GM19035 (cell line): ENCODE measurements around the gene CDH13.

Source experiments
- ATAC-seq: cut with Tn5 transposase; IDR thresholded peaks from one replicate; pipeline ENCODE4 v1.9.1; 2021; ENCODE audit not compliant: unreplicated experiment

The CDH13 gene

GRCh38 chr16:83808573-83809014, 1181.8 kb downstream of the CDH13 start:
- no peak for ATAC-seq

DNA sequence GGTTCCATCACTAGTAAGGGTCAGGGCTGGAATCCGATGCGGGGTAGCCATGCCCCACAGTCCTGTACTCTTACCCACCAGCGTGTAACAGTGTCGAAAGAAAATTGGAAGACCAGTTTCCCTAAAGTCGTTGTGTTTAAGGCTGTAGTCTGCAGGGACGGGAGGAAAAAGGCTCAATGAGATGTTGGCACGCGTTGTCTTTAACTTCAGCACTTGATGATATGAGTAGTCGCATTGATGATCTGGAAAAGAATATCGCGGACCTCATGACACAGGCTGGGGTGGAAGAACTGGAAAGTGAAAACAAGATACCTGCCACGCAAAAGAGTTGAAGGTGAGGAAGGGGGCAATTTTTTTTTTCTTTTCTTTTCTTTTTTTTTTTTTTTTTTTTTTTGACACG, 1182.3 kb downstream of the CDH13 start:
- no peak for ATAC-seq

- ATAC-seq: no peak
These were observed 1184.1 kb downstream of the CDH13 start for GRCh38 chr16:83810901-83811300.

GRCh38 chr16:83813823-83814658, 1187.3 kb downstream of the CDH13 start:
- ATAC-seq: no peak

GRCh38 chr16:83814659-83814985, 1187.9 kb downstream of the CDH13 start:
- no peak for ATAC-seq

- no peak for ATAC-seq
These were observed 1190.3 kb downstream of the CDH13 start for GRCh38 chr16:83817022-83817421.

DNA sequence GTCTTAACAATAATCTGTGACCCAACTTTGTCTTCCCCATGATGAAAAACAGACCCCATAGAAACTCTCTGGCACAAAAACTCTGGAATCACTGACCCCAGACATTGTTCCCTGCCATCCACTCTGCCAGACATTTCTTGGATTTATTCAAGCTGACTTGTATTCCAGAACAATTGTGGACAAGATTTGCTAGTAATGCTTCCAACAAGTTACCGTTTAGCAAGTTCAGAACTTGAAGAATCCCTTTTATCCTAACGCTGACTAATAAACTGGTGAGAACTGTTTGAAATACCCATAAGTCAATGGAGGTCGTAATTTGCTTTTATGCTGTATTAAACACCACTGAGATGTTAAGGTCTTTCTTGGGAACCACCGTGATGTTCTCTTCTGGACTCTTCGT, 1191.5 kb downstream of the CDH13 start:
- ATAC-seq: no peak

GRCh38 chr16:83819361-83819760, 1192.6 kb downstream of the CDH13 start:
- no peak for ATAC-seq

DNA sequence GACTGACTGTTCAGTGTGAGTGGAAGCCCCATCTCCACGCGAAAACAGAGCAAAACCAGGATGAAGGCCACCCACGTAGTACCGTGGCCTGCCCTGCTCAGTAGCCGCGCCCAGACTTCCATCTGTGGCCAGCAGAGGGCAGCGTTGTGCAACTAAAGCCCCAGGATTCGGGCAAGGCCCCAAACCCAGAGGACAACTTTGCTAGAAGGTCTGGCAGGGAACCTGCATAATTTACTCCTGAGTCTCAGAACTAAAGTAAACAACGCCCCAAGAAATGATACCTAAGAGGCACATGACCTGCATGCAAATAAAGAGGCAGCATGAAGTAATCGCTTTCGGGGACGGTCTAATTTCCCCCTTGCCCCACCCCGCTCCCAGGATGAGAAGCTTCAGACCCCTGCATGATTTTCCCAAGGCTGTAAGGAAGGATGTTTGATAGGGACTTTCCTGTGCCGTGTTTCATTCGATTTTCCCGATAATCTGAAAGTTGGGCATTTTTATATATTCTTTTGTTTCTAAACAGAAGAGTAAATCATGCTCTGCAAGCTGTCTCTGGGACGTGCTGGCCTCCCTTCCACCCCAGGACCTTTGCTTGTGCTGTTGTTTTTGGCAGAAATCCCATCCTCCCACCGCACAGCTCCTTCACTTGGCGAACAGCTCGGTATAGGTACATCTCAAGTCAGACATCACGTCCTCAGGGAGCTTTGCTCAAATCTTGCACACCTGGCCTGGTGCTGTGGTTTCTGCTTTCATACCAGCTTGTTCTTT, 1199.6 kb downstream of the CDH13 start:
- ATAC-seq: peak; percentile 79

DNA sequence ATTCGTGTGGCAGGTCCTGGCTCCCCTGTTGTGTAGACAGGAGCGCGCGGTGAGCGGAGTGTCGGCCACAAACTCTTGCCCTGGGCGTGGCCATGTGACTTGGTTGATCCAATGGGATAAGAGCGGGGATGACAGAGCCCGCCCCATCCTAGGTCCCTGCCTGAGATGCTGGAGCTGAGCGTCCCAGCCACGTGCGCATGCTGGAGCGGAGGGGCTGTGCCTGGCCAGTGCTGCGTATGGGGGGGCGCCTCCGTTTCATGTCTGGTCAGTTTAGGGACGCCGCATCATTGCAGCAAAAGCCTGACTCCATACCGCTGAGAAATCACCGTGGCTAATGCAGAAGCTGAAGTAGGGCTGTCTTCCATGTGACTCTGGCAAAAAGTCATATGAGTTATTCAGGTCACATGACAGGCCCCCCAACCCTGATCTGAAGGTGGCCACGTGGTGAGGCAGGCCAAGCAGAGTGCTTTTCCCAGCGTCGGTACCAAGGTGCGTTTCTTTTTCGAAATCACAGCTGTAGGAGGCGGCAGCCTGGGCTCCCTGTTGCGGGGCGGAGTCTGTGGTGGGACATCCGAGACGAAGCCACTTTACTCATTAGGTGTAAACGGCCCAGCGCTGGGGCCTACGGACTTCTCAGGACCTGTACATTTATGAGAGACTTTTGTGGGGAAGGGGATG, 1203.5 kb downstream of the CDH13 start:
- ATAC-seq: no peak

GRCh38 chr16:83830769-83831455, 1204.1 kb downstream of the CDH13 start:
- ATAC-seq: no peak

DNA sequence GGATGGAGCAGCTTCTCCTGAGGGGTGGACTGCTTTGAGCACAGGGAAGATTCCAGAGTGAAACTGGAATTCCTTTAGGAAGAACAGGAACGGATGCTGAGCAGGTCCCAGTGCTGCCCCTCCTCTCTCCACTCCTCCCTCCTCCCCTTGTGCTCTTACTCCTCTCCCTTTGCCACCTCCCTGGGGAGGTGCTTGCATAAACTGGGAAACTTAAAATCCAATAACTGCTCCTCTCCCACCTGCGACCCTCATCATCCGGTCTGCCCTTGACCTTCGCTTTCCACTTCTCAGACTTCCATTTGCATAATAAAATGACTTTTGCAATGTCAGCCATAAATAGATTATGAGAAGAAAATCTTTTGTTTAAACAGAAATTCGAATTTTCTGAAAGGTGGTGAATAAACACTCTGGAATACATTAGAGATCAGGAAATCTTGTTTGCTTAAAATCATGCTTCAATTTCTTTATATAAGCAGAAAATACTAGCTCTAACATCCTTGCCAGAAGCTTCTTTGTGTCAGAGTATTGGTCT, 1204.8 kb downstream of the CDH13 start:
- no peak for ATAC-seq

DNA sequence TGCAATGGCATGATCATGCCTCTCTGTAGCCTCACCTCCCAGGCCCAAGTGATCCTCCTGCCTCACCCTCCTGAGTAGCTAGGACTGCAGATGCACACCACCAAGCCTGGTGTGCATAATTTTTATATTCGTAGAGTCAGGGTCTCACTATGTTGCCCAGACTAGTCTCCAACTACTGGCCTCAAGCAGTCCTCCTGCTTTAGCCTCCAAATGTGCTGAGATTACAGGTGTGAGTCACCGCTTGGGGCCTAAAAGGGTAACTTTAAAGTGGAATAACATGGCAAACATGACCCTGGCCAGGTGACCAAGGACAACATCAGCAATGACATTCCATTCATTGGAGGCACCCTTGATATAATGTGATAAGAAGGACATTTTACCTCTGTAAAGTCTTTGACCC, 1207.2 kb downstream of the CDH13 start:
- ATAC-seq: no peak

- ATAC-seq: no peak
These were observed 1209.1 kb downstream of the CDH13 start for GRCh38 chr16:83835586-83836566.

DNA sequence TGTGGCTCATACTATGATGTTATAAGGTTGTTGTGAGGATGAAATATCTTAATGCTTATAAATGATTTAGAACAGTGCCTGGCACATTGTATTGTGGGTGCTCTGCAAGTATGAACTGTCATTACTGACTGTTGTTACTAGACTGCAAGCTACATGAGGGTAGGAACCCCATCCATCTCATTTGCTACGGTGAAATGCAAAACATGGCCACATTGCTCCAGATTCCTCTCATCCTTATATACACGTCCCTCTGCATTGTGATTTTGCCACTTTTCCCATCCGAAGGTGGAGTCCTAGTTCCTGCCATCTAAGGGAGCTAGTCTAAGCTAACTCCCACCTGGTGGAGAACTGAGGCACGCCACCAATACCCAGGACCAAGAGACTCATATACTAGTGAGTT, 1210.8 kb downstream of the CDH13 start:
- ATAC-seq: no peak

- no peak for ATAC-seq
These were observed 1211.4 kb downstream of the CDH13 start for GRCh38 chr16:83838151-83838550.

DNA sequence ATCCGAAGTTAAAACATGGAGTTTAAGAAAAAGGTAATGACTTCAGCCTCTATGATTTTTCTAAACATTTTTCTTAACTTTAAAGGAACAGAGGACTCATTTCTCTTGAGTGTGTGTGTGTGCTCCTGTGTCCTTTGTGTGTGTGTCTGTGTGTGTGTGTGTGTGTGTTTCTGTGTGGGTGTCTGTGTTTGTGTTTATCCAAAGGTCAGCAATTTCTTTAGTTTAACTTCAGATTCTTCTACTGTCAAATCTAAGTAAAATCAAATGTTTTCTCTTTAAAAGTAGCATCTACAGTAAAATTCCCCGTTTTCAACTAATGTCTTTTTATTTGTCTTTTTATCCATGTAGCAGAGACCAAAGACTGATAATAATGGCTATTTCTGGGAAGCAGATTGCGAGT, 1212.8 kb downstream of the CDH13 start:
- no peak for ATAC-seq

DNA sequence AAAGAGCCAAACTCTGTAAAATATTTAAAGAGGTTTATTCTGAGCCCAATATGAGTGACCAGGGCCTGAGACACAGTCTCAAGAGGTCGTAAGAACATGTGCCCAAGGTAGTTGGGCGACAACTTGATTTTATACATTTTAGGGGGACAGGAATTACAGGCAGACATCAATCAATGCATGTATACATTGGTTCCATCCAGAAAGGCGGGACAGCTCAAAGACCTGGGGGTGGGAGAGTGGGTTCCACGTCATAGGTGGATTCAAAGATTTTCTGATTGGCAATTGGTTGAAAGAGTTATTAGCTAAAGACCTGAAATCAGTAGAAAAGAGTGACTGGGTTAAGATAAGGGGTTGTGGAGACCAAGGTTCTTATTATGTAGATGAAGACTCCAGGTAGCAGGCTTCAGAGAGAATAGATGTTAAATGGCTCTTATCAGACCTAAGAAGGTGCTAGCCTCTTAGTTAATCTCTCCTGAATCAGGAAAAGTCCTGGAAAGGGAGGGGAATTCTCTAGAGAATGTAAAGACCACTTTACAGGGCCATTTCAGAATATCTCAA, 1213.4 kb downstream of the CDH13 start:
- no peak for ATAC-seq

- ATAC-seq: no peak
These were observed 1215.5 kb downstream of the CDH13 start for GRCh38 chr16:83842291-83842690.
